ENCODE measurements around the gene TMEM179. TPM values are rescaled to one million over a fixed set of nuclear protein-coding genes. Genes with fewer than 3 reads are reported as not detected.
A peak's percentile ranks its signal among the peaks of the same experiment; 100 is the strongest.

The TMEM179 gene
- total and polyA plus RNA-seq, 4 donors, result 0.08 to 0.12 (median 0.10) TPM; not detected in 1

DNA sequence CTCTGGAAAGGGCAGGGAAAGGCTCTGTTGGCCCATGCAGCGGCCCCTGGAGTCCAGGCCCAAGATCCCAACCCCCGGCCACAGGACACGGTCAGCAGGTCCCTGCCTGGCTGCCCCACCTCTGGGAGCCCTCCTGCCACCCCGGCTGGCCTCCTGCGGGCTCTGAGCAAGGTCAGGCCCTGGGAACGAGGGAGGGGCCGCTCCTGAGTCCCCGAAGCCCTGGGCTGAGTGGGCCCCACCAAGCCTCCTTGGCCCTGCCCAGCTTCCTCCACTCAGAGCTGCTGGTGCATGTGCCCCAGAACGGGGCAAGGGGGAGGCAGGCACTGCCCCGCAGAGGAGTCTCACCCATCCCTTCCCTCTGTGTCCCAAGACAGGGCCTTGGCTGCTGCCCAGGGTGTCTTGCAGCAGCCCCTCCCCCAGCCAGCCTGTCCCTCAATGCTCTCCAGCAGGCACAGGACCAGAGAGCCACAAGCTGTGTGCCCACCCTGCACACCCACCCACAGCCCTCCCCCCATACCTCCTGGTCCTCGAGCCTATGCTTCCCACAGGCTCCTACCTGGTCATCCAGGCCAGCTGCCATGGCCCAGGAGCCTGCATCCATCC lies 32.4 kb downstream of the TMEM179 start:
- Histone ChIP-seq H3K27me3 (ENCODE audit: control insufficient read depth in 3 of 3, insufficient read depth in 3 of 3, low read length in 2 of 3) (peaks cover 0 to 2% (median under 1%) of the 10 kb centered on the region in 3 donors), H3K27ac (ENCODE audit: low read depth in 1 of 2, low read length in 1 of 2) (no peak overlapping the region), H3K9ac (ENCODE audit: insufficient read depth in 1 of 2, low read length in 2 of 2) (no peak overlapping the region), H3K4me3 (no peak overlapping the region), H3K4me1 (ENCODE audit: control insufficient read depth in 5 of 5, insufficient read depth in 5 of 5, low read length in 5 of 5) (peaks cover 0 to 64% (median 0%) of the 10 kb centered on the region in 5 donors), H3K36me3 (ENCODE audit: control insufficient read depth in 4 of 4, insufficient read depth in 4 of 4, low read length in 4 of 4) (no peaks in the 10 kb centered on the region), H3K9me3 (ENCODE audit: control insufficient read depth in 4 of 4, insufficient read depth in 3 of 4, low read length in 3 of 4) (peaks cover 0 to 2% (median 0%) of the 10 kb centered on the region in 4 donors)
- TF ChIP-seq, protein P1, sequence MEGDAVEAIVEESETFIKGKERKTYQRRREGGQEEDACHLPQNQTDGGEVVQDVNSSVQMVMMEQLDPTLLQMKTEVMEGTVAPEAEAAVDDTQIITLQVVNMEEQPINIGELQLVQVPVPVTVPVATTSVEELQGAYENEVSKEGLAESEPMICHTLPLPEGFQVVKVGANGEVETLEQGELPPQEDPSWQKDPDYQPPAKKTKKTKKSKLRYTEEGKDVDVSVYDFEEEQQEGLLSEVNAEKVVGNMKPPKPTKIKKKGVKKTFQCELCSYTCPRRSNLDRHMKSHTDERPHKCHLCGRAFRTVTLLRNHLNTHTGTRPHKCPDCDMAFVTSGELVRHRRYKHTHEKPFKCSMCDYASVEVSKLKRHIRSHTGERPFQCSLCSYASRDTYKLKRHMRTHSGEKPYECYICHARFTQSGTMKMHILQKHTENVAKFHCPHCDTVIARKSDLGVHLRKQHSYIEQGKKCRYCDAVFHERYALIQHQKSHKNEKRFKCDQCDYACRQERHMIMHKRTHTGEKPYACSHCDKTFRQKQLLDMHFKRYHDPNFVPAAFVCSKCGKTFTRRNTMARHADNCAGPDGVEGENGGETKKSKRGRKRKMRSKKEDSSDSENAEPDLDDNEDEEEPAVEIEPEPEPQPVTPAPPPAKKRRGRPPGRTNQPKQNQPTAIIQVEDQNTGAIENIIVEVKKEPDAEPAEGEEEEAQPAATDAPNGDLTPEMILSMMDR (IDR thresholded peaks at IDR 0.05; ENCODE audit: control extremely low read depth, extremely low read depth), result no peak
- 75 to 83% methylated on average over 11 of the region's 11 CpGs for WGBS, 2 donors
- no peak for ATAC-seq (ENCODE audit: insufficient read depth, low FRiP score)
- DNase-seq, result peak; percentile 61 to 73 (median 62)

DNA sequence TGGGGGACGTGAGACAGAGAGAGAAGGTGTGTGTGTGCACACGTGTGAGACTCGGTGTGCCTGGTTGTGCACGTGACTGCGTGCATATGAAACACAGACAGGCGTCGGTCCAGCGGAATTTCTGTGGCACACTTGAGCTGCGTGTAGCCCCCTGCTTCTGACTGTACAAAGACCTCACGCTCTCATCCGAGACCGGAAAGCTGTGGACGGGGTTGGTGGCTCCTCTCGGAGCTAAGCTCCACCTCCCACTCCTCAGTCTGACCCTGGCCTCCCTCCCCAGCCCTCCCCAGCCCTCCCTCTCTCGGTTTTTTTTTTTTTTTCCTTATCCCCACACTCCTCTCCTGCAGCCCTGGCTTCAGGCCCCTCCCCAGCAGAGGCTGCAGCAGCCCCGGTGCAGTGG lies 33.3 kb downstream of the TMEM179 start:
- no peak for ATAC-seq (ENCODE audit: insufficient read depth, low FRiP score)
- Histone ChIP-seq H3K9ac (ENCODE audit: insufficient read depth in 1 of 2, low read length in 2 of 2) (no peak overlapping the region), H3K36me3 (ENCODE audit: control insufficient read depth in 4 of 4, insufficient read depth in 4 of 4, low read length in 4 of 4) (no peaks in the 10 kb centered on the region), H3K27me3 (ENCODE audit: control insufficient read depth in 3 of 3, insufficient read depth in 3 of 3, low read length in 2 of 3) (peaks cover 0 to 2% (median 0%) of the 10 kb centered on the region in 3 donors), H3K9me3 (ENCODE audit: control insufficient read depth in 4 of 4, insufficient read depth in 3 of 4, low read length in 3 of 4) (peaks cover 0 to 2% (median 0%) of the 10 kb centered on the region in 4 donors), H3K4me1 (ENCODE audit: control insufficient read depth in 5 of 5, insufficient read depth in 5 of 5, low read length in 5 of 5) (peaks cover 0 to 57% (median 0%) of the 10 kb centered on the region in 5 donors), H3K4me3 (no peak overlapping the region), H3K27ac (ENCODE audit: low read depth in 1 of 2, low read length in 1 of 2) (no peak overlapping the region)
- TF ChIP-seq, protein P1 (IDR thresholded peaks at IDR 0.05; ENCODE audit: control extremely low read depth, extremely low read depth), result no peak
- 44 to 66% methylated on average over 16 of the region's 16 CpGs for WGBS, 2 donors
- peak; percentile 66 to 79 (median 66) for DNase-seq

DNA sequence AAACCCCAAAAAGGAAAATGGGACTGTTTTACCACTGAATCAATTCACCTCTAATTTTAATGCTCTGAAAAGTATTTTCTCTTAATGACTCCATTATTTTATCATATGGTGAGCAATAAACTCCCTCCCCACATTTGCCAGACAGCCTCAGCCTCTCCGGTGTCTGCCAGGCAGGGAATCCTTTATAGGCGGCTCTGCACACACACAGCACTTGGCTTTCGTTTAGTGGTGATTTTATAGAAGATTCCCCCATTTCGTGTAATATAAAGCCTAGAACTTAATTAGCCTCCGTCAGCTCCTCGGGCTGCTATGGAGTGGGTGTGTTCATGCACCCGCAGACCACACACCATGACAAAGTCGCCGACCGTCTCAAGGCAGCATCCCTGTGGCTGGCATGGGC lies 35.1 kb downstream of the TMEM179 start:
- Histone ChIP-seq H3K27ac (ENCODE audit: low read depth in 1 of 2, low read length in 1 of 2) (no peak overlapping the region), H3K9ac (ENCODE audit: insufficient read depth in 1 of 2, low read length in 2 of 2) (no peak overlapping the region), H3K27me3 (ENCODE audit: control insufficient read depth in 3 of 3, insufficient read depth in 3 of 3, low read length in 2 of 3) (peaks cover 0 to 3% (median 2%) of the 10 kb centered on the region in 3 donors), H3K36me3 (ENCODE audit: control insufficient read depth in 4 of 4, insufficient read depth in 4 of 4, low read length in 4 of 4) (no peaks in the 10 kb centered on the region), H3K4me3 (no peak overlapping the region), H3K9me3 (ENCODE audit: control insufficient read depth in 4 of 4, insufficient read depth in 3 of 4, low read length in 3 of 4) (peaks cover 0 to 2% (median 0%) of the 10 kb centered on the region in 4 donors), H3K4me1 (ENCODE audit: control insufficient read depth in 5 of 5, insufficient read depth in 5 of 5, low read length in 5 of 5) (peaks cover 0 to 43% (median 0%) of the 10 kb centered on the region in 5 donors)
- DNase-seq (no peak), ATAC-seq (ENCODE audit: insufficient read depth, low FRiP score) (no peak)
- TF ChIP-seq, protein P1 (IDR thresholded peaks at IDR 0.05; ENCODE audit: control extremely low read depth, extremely low read depth), result no peak
- 62 to 82% methylated on average over 10 of the region's 10 CpGs for WGBS, 2 donors
